ENCODE measurements around the gene SDE2.

DNA sequence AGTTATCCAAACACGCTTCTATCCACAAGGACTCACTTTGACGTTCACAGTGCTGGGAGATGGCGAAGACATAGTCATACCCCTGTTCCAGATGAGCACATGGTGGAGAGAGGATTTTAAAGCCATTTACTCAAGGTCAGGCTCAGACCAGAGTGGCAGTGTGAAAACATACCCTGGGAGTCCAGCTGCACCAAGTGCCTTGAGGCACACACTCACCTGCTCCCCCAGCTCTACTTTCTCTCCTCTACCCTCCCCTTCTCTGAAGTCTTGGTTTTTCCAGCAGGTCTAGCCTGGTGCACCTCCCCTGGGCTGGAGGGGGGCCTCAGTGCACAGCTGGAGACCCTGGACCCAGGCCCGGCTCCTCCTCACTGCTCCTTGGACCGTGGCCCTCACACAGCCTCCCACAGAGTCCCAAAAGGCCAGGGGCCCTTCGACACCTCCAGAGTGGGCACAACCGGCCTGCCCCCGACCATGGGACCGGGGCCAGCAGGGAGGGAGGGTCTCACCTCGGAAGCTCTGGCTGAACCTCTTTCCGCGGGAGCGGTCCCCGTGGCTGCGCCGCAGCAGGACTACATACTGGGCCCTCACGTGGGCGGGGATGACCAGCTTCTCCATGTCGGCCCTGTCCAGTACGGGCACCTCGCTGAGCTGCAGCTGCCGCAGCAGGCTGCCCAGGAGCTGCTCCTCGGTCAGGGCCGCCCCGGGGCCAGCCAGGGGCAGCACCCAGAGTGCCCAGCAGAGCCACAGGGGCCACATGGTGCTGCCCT, 58.6 kb downstream of the SDE2 start:
- no peak for TF ChIP-seq GATA2 (IDR thresholded peaks at IDR 0.05; ENCODE audit: low read depth, low read length)
- TF ChIP-seq GATA3 (IDR thresholded peaks at IDR 0.05; ENCODE audit: low read depth, low read length), result no peak

All from SH-SY5Y (cell line).